HepG2 (cell line): Measurements from ENCODE around the gene ITIH1. TPM values are rescaled to one million over a fixed set of nuclear protein-coding genes. Genes with fewer than 3 reads are reported as not detected.

ENCODE experiments used
- ATAC-seq: fragments of 200-7000 bp; cut with Tn5 transposase; 3 replicates; pipeline ENCODE4 v1.9.1; 2020; ENCODE audit warnings: mild to moderate bottlenecking, moderate library complexity
- BruUV-seq: library from RNA; stranded (reverse); fragments of 400-500 nt; replicated peaks from 2 replicates; lab custom pipeline; 2021; lab: Mats Ljungman, UMichigan
- CTCF ChIA-PET: fragments of 300-600 bp; formaldehyde crosslinking; extraction: SDS; loops from one replicate; lab custom pipeline; 2021; ENCODE audit warnings: low total read pairs, inconsistent platforms, low intra/inter-chr PET ratio; lab: Yijun Ruan, JAX
- POLR2A ChIA-PET: fragments of 350-600 bp; sonication (Branson Sonifier 250); formaldehyde crosslinking; loops from one replicate; lab custom pipeline; 2020; ENCODE audit warnings: antibody characterized with exemption, inconsistent platforms; lab: Yijun Ruan, JAX
- DNase-seq: peaks from one replicate; pipeline ENCODE4 v3.0.0-alpha.2; 2015; ENCODE audit warnings: low spot score
- FAIRE-seq: peaks from 3 replicates; lab custom pipeline; 2011; peaks lifted over from hg19 to GRCh38; lab: Jason Lieb, UNC
- H2AFZ ChIP-seq: one replicate; pipeline ENCODE4 v1.6.1; 2011; ENCODE audit warnings: low read length, inconsistent platforms
- H3K27ac ChIP-seq: fragments of 300-600 bp; 3 replicates; pipeline ENCODE4 v1.8.0; 2011; ENCODE audit warnings: mixed run types, mild to moderate bottlenecking, mixed read lengths, low read length, inconsistent platforms; ENCODE audit not compliant: insufficient read depth; ENCODE audit errors: extremely low read length
- H3K27me3 ChIP-seq, 2 experiments: fragments of 200-600 bp in 1 of 2; 2 replicates in 1 of 2; 3 replicates in 1 of 2; pipeline versions ENCODE4 v1.6.0 to v1.8.0; 2011; ENCODE audit warnings: low read length in 2 of 2, mild to moderate bottlenecking in 2 of 2, moderate library complexity in 2 of 2, inconsistent platforms in 1 of 2; ENCODE audit not compliant: insufficient read depth in 2 of 2, control insufficient read depth in 1 of 2
- H3K36me3 ChIP-seq, 2 experiments: fragments of 200-600 bp in 1 of 2; replicated peaks in 1 of 2; 2 replicates in 1 of 2; 3 replicates in 1 of 2; pipeline versions ENCODE4 v1.5.1 to v1.8.0; 2011; ENCODE audit warnings: low read length in 2 of 2, inconsistent platforms in 1 of 2; ENCODE audit not compliant: insufficient read depth in 2 of 2, control insufficient read depth in 1 of 2
- H3K4me1 ChIP-seq: 2 replicates; pipeline ENCODE4 v1.5.1; 2012; ENCODE audit warnings: low read length, inconsistent platforms; ENCODE audit not compliant: insufficient read depth
- H3K4me2 ChIP-seq: 2 replicates; pipeline ENCODE4 v1.6.0; 2011; ENCODE audit warnings: low read depth, low read length, inconsistent platforms
- H3K4me3 ChIP-seq, 3 experiments: fragments of 200-600 bp in 1 of 3; sonication (generic), shearing (Covaris generic) in 1 of 3; replicated peaks in 1 of 3; 2 replicates each; pipeline ENCODE4 v1.5.1; 2011 to 2016; ENCODE audit warnings: low read length in 3 of 3, inconsistent platforms in 2 of 3, low read depth in 2 of 3, mild to moderate bottlenecking in 2 of 3, control low read depth in 1 of 3, mixed read lengths in 1 of 3; ENCODE audit not compliant: insufficient read depth in 1 of 3
- H3K79me2 ChIP-seq: one replicate; pipeline ENCODE4 v1.6.1; 2011; ENCODE audit warnings: low read length, inconsistent platforms; ENCODE audit not compliant: insufficient read depth
- H3K9ac ChIP-seq: 2 replicates; pipeline ENCODE4 v1.6.0; 2011; ENCODE audit warnings: mild to moderate bottlenecking, low read depth, low read length, inconsistent platforms; ENCODE audit not compliant: insufficient read depth
- H3K9me3 ChIP-seq: 2 replicates; pipeline ENCODE4 v1.5.1; 2012; ENCODE audit warnings: mild to moderate bottlenecking, low read length
- H4K20me1 ChIP-seq: 2 replicates; pipeline ENCODE4 v1.6.0; 2011; ENCODE audit warnings: inconsistent platforms, mild to moderate bottlenecking, low read length, moderate library complexity; ENCODE audit not compliant: insufficient read depth
- BRCA1 ChIP-seq: sonication (generic); formaldehyde crosslinking; IDR thresholded peaks from 2 replicates; pipeline ENCODE4 v1.4.0; 2020; ENCODE audit warnings: missing genetic modification reagents
- DPF2 ChIP-seq: sonication (generic); formaldehyde crosslinking; IDR thresholded peaks from 2 replicates; pipeline ENCODE4 v1.4.0; 2020; ENCODE audit warnings: mild to moderate bottlenecking, low read depth, missing genetic modification reagents, borderline replicate concordance
- FIP1L1 ChIP-seq: fragments of 200-400 bp; formaldehyde crosslinking; IDR thresholded peaks from 2 replicates; pipeline ENCODE4 v1.6.1; 2018; ENCODE audit warnings: low read depth, mild to moderate bottlenecking, low read length, moderate library complexity, borderline replicate concordance; ENCODE audit not compliant: insufficient read depth
- NFKBIZ ChIP-seq: IDR thresholded peaks from 2 replicates; pipeline ENCODE4 v1.6.1; 2018; ENCODE audit warnings: missing genetic modification reagents, missing compliant biosample characterization
- RBM39 ChIP-seq: fragments of 200-400 bp; formaldehyde crosslinking; IDR thresholded peaks from one replicate; pipeline ENCODE4 v1.6.1; 2018; ENCODE audit warnings: antibody characterized with exemption, mild to moderate bottlenecking, low read depth, low read length; ENCODE audit not compliant: poor library complexity, severe bottlenecking
- REXO4 ChIP-seq: sonication (generic); formaldehyde crosslinking; IDR thresholded peaks from 2 replicates; pipeline ENCODE4 v1.8.0; 2022; ENCODE audit warnings: missing genetic modification reagents, mild to moderate bottlenecking, borderline replicate concordance
- SRF ChIP-seq: IDR thresholded peaks from 2 replicates; pipeline ENCODE4 v1.6.1; 2011; ENCODE audit warnings: mild to moderate bottlenecking, low read depth, low read length, moderate library complexity
- TBX2 ChIP-seq: sonication (generic); formaldehyde crosslinking; IDR thresholded peaks from 2 replicates; pipeline ENCODE4 v1.5.0; 2020; ENCODE audit warnings: missing genetic modification reagents, mild to moderate bottlenecking, borderline replicate concordance
- UBTF ChIP-seq: sonication (generic); formaldehyde crosslinking; IDR thresholded peaks from 2 replicates; pipeline ENCODE4 v1.4.0; 2020; ENCODE audit warnings: mild to moderate bottlenecking, missing genetic modification reagents
- XRCC5 ChIP-seq: fragments of 200-400 bp; formaldehyde crosslinking; optimal IDR thresholded peaks from 2 replicates; pipeline ENCODE3; 2017; ENCODE audit warnings: mild to moderate bottlenecking, low read length
- ZBTB46 ChIP-seq: sonication (generic); formaldehyde crosslinking; IDR thresholded peaks from 2 replicates; pipeline ENCODE4 v1.4.0; 2020; ENCODE audit warnings: mild to moderate bottlenecking, missing genetic modification reagents, borderline replicate concordance
- ZNF205 ChIP-seq: IDR thresholded peaks from 2 replicates; pipeline ENCODE4 v1.6.1; 2018; ENCODE audit warnings: missing biosample characterization, missing genetic modification reagents
- ZNF543 ChIP-seq: sonication (generic); formaldehyde crosslinking; IDR thresholded peaks from 2 replicates; pipeline ENCODE4 v1.4.0; 2020; ENCODE audit warnings: mild to moderate bottlenecking, missing genetic modification reagents
- ZNF788 ChIP-seq: sonication (generic); formaldehyde crosslinking; IDR thresholded peaks from 2 replicates; pipeline ENCODE4 v1.5.0; 2020; ENCODE audit warnings: mild to moderate bottlenecking, missing genetic modification reagents, borderline replicate concordance
- WGBS: methylation state at CpG from one replicate; pipeline ENCODE4 v1.1.6; 2017; ENCODE audit warnings: low lambda C conversion rate; 5-methylcytosine and 5-hydroxymethylcytosine counted together
- in situ Hi-C: cut with HindIII; loops from 2 replicates; pipeline ENCODE4 v1.10.0; 2017; ENCODE audit warnings: low pct_unique_long_range_greater_than_20kb; ENCODE audit not compliant: extremely low pct_ligation_motif_present
- intact Hi-C: fragments of 100-400 bp; cut with micrococcal nuclease; formaldehyde crosslinking; loops from one replicate; pipeline ENCODE4 v1.10.0; 2022; ENCODE audit not compliant: unreplicated experiment
- polyA plus RNA-seq, 8 experiments: library from polyadenylated mRNA; depleted of rRNA in 3 of 8; stranded (reverse) in 7 of 8; unstranded in 1 of 8; fragments of >200 nt; fragmentation: Illumina TruSeq in 4 of 8; extraction: Trizol in 4 of 8; gene quantifications; 2 replicates each; pipeline versions ENCODE4 v1.2.1 to v1.2.3, GENCODE V29; 2011 to 2016; ENCODE audit warnings: low read depth in 4 of 8, missing spikeins in 1 of 8, mixed read lengths in 1 of 8; ENCODE audit not compliant: insufficient read depth in 1 of 8
- total RNA-seq, 5 experiments: library from RNA; depleted of rRNA; stranded (reverse); fragments of >200 nt; fragmentation: Illumina TruSeq; extraction: Trizol; gene quantifications; 2 replicates each; pipeline ENCODE4 v1.2.3, GENCODE V29; 2016; ENCODE audit warnings: low read depth in 1 of 5

Gene ITIH1
- total and polyA plus RNA-seq, 2 of the 13 experiments (the other 11 are each of a cell fraction or from before 2014, with no cell fraction given): 12.3 to 19.6 TPM

GRCh38 chr3:52829906-52830463 lies 52.6 kb downstream of the ITIH1 start (continued):
- no peak for TF ChIP-seq BRCA1 (CRISPR knock-in tag)
- TF ChIP-seq, all 625 proteins: peak for 5

- DNase-seq (no peak), FAIRE-seq (peak; percentile 26), ATAC-seq (peak; percentile 3; the same call in 2 of the 3 replicates)
- Histone ChIP-seq H3K4me3 (peak within 1 kb of the TSS in 2 of 3 experiments; percentile 35 to 60), H3K27me3 (no peaks in the 10 kb centered on the region), H3K79me2 (no peaks in the 10 kb centered on the region), H3K4me1 (peaks cover 84% of the 10 kb centered on the region), H3K9ac (peak within 1 kb of the TSS; percentile 35; the same call in 1 of the 2 replicates), H3K4me2 (peak within 1 kb of the TSS; percentile 86), H3K9me3 (no peaks in the 10 kb centered on the region), H4K20me1 (no peaks in the 10 kb centered on the region), H3K27ac (no peak within 1 kb of the TSS), H3K36me3 (no peaks in the 10 kb centered on the region), H2AFZ (peak within 1 kb of the TSS; percentile 18)
- in situ Hi-C loops: no loop called here
- ChIA-PET CTCF (no interaction called here), POLR2A (interaction anchor here (1.8 kb wide), 1 partner anchor 36 kb away, joined by 4 read pairs; the partner anchor contains the start of gene ITIH3)
- intact Hi-C loops: no loop called here
- BruUV-seq: no TSS peak
- 10% methylated on average over 16 of the region's 16 CpGs for WGBS
- TF ChIP-seq RBM39 (peak; percentile 31), ZNF788 (0 out of 2 replicates have a peak, but pooled peaks have one; percentile 22), NFKBIZ (CRISPR knock-in tag) (no peak), ZBTB46 (CRISPR knock-in tag) (0 out of 2 replicates have a peak, but pooled peaks have one; percentile 40), SRF (no peak), UBTF (CRISPR knock-in tag) (peak; percentile 7; the same call in 1 of the 2 replicates), DPF2 (CRISPR knock-in tag) (no peak), XRCC5 (peak; percentile 16), TBX2 (CRISPR knock-in tag) (peak; percentile 29; the same call in 1 of the 2 replicates), FIP1L1 (no peak), REXO4 (no peak), ZNF205 (CRISPR knock-in tag) (no peak), ZNF543 (CRISPR knock-in tag) (0 out of 2 replicates have a peak, but pooled peaks have one; percentile 30)
Observed at GRCh38 chr3:52830535-52831258, 53.3 kb downstream of the ITIH1 start, which contains the start of gene ITIH4. TSS of gene ITIH4 (minus strand) at chr3:52830672. CDS start at chr3:52830642, 30 bp downstream.
